Stimulated activated CD8-positive, alpha-beta memory T cell treated with anti-CD3 and anti-CD28 coated beads, Interleukin-2, amount 100 ng/mL, for 1 hour (primary cell): ENCODE measurements around the gene GNG14.
"Not testable (repeated sequence)": the region's sequence is repeated elsewhere in the genome, so short reads cannot be mapped to it uniquely, and the experiment has no call there.

Source experiments
- DNase-seq, 2 donors: peaks; one replicate each; pipeline ENCODE4 v3.0.0-alpha.2; 2020; ENCODE audit warnings: low read depth in 2 of 2

The GNG14 gene

DNA sequence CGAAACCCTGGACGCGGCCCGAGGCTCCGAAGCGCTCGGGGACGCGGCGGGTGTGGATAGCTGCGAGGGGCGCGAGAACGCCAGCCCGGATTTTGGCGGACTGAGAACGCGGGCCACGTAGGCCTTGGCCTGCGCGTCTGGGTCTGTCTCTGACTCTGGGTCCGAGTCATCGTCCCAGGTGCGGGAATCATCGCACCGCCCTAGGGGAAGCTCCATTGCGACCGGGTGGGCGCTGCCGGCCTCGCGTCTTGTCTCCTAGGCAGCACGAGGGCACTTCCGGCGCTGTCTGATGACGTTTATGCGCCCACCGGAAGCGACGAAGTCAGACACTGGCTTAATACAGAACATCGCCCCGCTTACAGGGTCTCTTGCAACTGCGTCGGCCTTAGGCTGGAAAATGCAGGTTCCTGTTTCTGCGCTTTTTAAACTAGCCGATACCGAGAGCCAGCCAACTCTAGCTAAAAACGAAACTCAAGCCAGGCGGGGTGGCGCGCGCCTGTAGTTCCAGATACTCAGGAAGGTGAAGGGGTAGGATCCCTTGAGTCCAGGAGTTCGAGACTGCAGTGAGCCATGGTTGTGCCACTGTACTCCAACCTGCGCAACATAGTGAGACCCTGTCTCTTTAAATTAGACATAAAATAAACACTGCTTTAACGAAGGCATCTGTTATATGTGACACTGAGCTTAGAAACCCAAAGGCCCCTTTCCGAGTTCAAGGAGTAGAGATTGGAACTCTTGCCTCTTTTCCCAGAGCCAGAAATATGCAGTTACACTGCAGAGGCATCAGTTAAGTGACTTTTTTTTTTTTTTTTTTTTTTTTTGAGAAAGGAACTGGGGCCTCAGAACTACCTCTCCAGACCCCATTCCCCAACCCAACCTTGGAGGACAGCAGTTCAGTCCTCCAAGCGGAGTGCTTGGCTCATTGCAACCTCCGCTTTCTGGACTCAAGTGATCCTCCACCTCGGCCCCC, 8.9 kb downstream of the GNG14 start, which contains the start of gene FBXW9:
Gene FBXW9, minus strand, starts transcription at position 266 of the 970 bp plus-strand sequence. Its CDS starts 50 bp downstream, at position 216.
- DNase-seq, result peak; percentile 95 to 98

DNA sequence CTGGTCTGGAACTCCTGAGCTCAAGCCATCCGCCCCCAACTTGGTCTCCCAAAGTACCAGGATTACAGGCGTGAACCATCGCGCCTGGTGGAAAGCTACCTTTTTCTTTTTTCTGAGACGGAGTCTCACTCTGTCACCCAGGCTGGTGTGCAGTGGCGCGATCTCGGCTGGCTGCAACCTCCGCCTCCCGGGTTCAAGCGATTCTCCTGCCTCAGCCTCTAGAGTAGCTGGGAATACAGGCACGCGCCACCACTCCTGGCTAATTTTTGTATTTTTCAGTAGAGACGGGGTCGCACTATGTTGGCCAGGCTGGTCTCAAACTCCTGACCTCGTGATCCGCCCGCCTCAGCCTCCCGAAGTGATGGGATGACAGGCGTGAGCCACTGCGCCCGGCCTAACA, 9.6 kb downstream of the GNG14 start:
- not testable (repeated sequence) for DNase-seq

GRCh38 chr19:12698138-12698537, 10.3 kb downstream of the GNG14 start:
- no peak for DNase-seq

GRCh38 chr19:12701596-12702282, 13.9 kb downstream of the GNG14 start:
- DNase-seq, result no peak

GRCh38 chr19:12703046-12703445, 15.2 kb downstream of the GNG14 start:
- DNase-seq, result no peak

DNA sequence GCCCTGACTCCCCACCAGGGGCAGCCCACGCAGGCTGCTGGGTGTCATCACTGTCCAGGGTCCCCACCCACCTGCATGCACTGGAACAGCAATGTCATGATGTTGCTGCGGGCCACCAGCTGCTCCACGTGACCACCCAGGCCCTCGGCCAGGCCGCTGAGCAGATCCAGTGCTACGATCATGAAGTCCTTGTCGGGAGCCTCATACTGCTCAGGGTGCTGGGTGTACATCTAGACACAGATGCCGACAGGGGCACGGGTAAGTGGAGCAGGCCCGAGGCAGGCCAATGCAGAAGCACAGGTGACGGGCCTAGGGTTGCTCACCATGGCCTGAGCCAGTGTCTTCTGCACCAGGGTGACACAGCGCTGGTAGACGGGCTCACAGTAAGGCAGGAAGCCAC, 17.4 kb downstream of the GNG14 start:
- DNase-seq, result no peak

GRCh38 chr19:12705654-12706331, 18.0 kb downstream of the GNG14 start:
- no peak for DNase-seq

DNA sequence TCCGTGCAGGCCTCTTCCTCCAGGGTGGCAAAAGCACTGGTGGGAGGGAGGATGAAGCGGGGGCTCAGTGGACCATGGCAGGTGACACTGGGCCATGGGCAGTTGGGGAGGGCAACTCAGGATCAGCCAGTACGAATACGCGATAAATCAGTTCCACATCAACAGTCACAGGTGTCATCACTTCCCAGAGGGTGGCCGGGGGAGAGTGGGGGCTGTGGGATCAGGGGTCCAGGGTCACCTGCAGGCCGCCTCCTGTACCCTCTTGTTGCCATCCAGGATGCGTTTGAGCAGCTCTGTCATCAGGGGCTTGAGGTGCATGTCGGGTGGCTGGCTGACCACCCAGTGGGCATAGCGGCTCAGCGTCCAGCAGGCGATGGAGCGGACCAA, 18.5 kb downstream of the GNG14 start:
- no peak for DNase-seq

GRCh38 chr19:12708641-12709040, 20.8 kb downstream of the GNG14 start:
- no peak for DNase-seq

DNA sequence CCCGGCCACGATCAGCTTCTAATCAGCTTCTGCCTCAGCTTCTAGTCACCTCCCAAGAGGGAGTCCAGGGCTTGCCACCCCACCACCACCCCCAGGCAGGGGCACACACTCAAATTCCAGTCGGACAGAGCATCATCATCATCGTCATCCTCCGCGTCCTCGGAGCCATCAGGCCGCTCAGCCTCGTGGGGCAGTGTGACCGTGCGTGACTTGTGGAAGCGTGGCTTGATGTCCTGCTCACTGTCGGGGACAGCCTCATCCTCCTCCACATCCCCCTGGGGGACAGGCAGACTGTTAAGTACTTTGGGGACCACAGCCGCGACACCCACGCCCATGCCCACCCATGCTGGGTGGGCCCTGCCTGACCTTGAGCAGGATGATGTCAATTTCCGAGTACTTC, 23.4 kb downstream of the GNG14 start:
- DNase-seq, result no peak

DNA sequence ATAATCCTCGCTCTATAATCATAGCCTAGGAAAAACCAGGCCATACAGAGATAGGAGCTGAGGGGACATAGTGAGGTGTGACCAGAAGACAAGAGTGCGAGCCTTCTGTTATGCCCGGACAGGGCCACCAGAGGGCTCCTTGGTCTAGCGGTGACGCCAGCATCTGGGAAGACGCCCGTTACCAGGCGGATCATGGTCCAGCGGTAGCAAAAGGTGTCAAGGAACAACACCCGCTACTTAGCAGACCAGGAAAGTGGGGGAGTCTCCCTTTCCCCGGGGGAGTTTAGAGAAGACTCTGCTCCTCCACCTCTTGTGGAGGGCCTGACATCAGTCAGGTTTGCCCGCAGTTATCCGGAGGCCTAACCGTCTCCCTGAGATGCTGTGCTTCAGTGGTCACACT, 24.3 kb downstream of the GNG14 start:
- DNase-seq, result not testable (repeated sequence)

- not testable (repeated sequence) for DNase-seq
Measured at GRCh38 chr19:12713304-12713703, 25.5 kb downstream of the GNG14 start.

DNA sequence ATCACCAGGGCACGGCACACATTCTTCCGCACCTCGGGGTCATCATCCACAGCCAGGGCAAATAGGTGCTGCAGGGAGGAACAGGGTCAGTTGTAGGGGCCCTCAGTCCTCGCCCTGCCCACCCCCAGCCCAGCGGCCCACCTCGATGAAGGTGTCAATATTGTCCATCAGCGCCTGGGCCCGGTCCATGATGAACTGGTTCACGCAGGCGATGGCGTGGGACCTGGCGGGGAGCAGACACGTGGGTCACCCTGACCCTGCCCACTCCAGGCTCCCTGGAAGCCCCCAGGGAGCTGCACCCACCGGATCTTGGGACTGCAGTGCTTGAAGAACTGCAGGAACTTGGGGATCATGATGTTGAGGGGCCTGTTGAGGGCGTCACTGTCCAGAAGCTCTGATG, 27.3 kb downstream of the GNG14 start:
- no peak for DNase-seq

GRCh38 chr19:12715929-12716328, 28.1 kb downstream of the GNG14 start:
- no peak for DNase-seq

- no peak for DNase-seq
Measured at GRCh38 chr19:12720296-12720695, 32.5 kb downstream of the GNG14 start.

DNA sequence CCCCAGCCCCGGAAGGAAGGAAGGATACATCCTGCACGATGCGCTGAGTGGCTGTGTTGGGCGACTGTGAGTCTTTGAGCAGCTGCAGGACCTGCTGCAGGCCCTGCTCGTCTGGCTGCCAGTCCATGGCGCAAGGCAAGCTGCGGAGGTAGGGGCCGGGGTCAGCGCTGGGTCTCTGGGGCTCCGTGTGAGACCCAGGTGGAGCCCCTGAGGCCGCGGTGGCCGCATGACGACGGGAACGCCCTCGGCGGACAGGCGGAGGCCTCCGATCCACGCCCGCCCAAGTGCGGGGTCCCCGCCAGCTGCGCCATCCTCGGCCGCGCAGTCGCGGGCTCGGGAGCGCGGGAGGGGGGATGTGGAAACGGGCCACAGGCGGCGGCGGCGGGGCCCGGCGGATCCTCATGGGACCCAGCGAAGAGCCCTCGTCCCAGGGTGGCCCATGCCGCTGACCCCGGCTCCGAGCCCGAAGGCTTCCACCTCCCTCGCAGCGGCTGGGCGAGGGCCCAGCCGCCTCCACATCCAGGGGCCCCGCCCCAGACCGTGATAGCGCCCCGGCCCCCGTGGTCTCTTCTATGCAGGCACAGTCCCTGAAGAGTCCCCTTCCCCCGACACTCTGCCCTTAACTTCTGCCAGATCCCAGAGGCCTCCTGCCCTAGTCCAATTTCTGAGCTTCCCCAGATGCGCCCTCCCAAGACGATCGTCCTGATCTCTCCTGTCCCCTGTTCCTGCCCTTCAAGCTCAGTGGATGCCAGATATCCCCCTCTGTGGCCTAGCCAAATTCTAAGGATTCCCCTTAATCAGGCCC, 33.3 kb downstream of the GNG14 start:
- DNase-seq, result no peak

DNA sequence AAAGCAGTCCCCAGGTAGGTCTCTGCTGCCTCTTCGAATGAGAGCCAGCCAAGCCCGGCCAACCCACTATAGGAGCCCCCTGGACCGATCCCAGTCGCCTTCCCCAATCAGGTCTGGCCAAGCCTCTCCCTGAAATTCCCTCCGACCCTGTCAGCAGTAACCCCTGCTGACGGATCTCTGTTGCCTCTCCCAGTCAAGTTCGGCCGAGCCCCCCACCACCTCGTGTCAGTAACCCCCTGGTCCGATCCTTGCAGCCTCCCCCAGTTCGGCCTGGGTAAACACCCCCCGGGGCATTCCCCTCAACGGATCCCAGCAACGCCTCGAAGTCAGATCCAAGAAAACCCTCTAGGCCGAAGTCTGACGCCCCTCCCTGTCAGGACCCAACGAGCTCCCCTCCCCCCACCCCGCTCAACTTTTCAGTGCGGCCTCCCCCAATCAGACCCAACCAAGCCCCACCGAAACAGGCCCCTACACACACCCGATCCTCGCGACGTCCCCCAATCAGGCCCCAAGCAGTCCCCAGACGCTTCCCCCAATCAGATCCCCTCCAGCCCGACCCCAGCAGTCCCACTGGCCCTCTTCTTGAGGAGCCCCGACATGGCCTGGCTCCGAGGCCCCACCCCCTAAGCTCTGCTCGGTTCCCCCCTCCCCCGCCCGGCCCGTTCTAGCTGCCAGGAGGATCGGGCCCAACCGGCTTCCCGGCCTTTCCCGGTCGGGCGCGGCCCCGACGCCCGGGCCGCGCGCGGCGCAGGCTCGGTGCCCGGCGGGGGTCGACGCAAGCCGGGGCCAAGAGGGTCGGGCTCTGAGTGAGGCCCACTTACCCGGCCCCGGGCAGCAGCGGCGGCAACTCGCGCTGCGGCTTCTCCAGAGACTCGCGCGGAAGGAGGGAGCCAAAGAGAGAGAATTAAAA, 34.1 kb downstream of the GNG14 start:
- no peak for DNase-seq

GRCh38 chr19:12722566-12723380, 35.0 kb downstream of the GNG14 start:
- DNase-seq, result peak; percentile 82 to 89

DNA sequence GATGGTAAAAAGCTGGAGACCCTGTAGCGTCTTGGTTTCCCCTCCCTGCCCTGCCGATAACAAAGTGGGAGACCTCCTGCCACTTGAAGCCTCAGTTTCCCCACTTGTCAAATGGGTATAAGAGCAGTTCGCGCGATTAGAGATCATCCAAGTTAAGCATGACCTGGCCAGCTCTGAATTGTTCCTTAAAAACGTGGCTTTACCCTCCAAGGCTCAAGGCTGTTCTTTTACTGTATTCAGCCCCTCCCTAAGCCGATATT, 35.5 kb downstream of the GNG14 start:
- no peak for DNase-seq
